ENCODE results near the gene ANKRD13A.
"Not testable (repeated sequence)": the region's sequence is repeated elsewhere in the genome, so short reads cannot be mapped to it uniquely, and the experiment has no call there.

Gene ANKRD13A

GRCh38 chr12:109986236-109986635 is 13.0 kb upstream of the ANKRD13A start:
- DNase-seq, result not testable (repeated sequence)

GRCh38 chr12:109987615-109988014 is 11.6 kb upstream of the ANKRD13A start:
- no peak for DNase-seq

- no peak for DNase-seq
These were observed 11.0 kb upstream of the ANKRD13A start for GRCh38 chr12:109988274-109988673.

- DNase-seq, result no peak
These were observed 10.3 kb upstream of the ANKRD13A start for GRCh38 chr12:109988903-109989302.

GRCh38 chr12:109989380-109989779 is 9.8 kb upstream of the ANKRD13A start:
- DNase-seq, result no peak

GRCh38 chr12:109991586-109991985 is 7.6 kb upstream of the ANKRD13A start:
- DNase-seq, result no peak

GRCh38 chr12:109993091-109993490 is 6.1 kb upstream of the ANKRD13A start:
- DNase-seq, result no peak

GRCh38 chr12:109994401-109995175 is 4.6 kb upstream of the ANKRD13A start:
- no peak for DNase-seq

GRCh38 chr12:109995361-109995685 is 3.9 kb upstream of the ANKRD13A start:
- DNase-seq, result no peak

- DNase-seq, result peak; percentile 79 to 95
These were observed 3.3 kb upstream of the ANKRD13A start, which contains the start of gene GIT2 for GRCh38 chr12:109995686-109996482. Gene GIT2, minus strand, starts transcription at chr12:109996368. Its CDS starts 144 bp downstream, at chr12:109996224.

GRCh38 chr12:109996483-109996853 is 2.8 kb upstream of the ANKRD13A start:
- DNase-seq, result no peak

- DNase-seq, result no peak
These were observed 1.8 kb upstream of the ANKRD13A start for GRCh38 chr12:109997393-109997792.

GRCh38 chr12:109998241-109998903 is 858 bp upstream of the ANKRD13A start:
- peak in 1 of 2 experiments; percentile 11 for DNase-seq

GRCh38 chr12:109999649-109999971 is 380 bp downstream of the ANKRD13A start:
- DNase-seq, result no peak

- no peak for DNase-seq
These were observed 814 bp downstream of the ANKRD13A start for GRCh38 chr12:109999983-110000505.

- no peak for DNase-seq
These were observed 2.4 kb downstream of the ANKRD13A start for GRCh38 chr12:110001596-110001995.

GRCh38 chr12:110002676-110003515 is 3.7 kb downstream of the ANKRD13A start:
- DNase-seq, result no peak

- no peak for DNase-seq
These were observed 5.4 kb downstream of the ANKRD13A start for GRCh38 chr12:110004598-110004997.

GRCh38 chr12:110005319-110005973 is 6.2 kb downstream of the ANKRD13A start:
- DNase-seq, result no peak

GRCh38 chr12:110006115-110006514 is 6.9 kb downstream of the ANKRD13A start:
- DNase-seq, result no peak

- no peak for DNase-seq
These were observed 8.7 kb downstream of the ANKRD13A start for GRCh38 chr12:110007881-110008280.
